NCI-H2029 (cell line): Measurements from ENCODE around the gene CCHCR1.

ENCODE experiments used
- DNase-seq: peaks from one replicate; lab custom pipeline; 2025; lab: John Stamatoyannopoulos, UW

Gene CCHCR1

DNA sequence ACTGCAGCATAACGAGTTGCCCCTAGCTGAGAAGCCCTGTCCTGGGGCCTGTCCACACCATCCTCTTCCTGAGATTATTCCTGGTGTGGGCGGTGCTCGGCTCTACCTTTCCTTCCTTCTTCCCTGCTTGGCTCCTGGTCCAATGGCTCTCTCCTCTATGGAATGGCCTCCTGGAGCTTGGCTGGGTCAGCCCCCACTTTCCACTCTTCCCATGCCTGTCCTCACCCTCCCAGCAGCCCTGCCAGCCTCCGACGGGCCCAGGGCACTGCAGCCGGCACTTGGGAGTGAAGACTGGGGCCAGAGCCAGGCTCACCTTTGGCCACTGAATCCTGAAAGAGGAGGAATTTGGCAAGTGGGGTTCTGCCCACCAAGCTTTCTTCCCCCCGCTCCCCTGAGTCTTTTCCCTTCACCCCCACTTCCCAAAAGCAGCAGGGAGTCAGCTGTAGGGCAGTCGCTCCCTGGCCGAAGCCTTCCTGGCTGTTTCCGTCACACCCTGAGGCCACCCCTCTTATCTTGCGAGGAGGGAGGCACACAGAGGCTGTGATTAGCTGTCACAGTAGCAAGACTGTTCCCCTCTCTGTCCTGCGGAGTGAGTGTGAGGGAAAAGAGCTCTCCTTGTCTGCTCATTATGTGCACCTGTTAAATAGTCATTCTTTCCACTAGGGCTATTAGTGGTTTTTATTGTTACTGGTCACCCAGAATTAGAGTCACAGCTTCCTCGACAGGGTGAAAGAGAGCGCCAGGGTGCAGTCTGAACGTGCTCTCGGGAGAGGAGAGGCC lies 31.0 kb downstream of the CCHCR1 start:
- DNase-seq: no peak

DNA sequence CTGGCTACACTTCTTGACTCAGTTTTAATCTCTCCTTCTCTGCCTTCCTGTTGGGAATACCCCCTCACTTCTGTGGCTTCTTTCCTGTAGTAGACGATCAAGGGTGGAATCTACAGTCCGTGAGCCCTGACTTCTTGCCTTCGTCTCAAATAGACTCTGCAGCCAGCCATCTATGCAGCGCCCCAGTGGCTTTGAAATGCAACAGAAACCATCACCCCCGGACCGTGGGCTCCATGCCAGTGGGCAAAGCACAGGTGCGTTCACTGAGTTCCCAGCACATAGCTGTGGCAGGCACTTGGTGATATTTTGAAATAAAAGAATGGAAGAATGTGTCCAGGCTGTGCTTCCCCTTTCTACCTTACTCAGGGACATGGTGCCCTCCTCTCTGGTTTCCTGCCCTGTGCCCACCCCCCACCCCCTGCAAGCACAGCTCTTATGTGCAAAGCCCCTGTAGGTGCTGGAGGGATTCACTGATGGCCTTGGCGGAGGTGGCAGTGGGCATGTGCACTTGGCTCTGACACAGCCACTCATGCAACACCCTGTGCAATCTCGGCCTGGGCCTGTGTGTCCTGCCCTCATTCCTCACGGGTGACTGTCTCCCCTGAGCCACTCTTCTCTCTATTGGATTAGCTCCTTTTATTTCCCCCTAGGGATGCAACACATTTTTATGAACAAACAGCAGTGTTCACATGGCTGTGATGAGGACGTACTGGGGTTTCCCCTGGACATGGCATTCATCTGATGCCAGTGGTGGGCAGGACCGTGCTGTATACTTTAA lies 31.8 kb downstream of the CCHCR1 start:
- DNase-seq: no peak

DNA sequence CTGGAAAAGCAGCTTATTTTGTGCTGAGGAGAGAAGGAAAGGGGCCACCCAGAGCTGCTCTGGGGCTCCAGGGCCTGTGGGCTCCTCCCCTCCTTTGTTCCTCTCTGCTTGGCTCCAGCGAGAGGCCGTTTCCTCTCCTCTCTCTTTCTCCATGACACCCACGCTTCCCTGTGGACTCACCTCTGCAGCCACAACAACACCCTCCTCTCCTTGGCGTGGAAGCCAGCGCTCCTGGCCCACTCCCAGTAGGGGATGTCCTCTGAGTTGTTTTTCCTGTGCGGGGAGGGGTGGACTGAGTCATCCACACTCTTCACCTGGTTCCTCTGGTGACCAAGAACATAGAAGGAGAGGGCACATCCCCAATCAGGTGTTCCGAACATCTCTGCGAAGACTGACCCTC lies 32.4 kb downstream of the CCHCR1 start:
- DNase-seq: peak; percentile 32

DNA sequence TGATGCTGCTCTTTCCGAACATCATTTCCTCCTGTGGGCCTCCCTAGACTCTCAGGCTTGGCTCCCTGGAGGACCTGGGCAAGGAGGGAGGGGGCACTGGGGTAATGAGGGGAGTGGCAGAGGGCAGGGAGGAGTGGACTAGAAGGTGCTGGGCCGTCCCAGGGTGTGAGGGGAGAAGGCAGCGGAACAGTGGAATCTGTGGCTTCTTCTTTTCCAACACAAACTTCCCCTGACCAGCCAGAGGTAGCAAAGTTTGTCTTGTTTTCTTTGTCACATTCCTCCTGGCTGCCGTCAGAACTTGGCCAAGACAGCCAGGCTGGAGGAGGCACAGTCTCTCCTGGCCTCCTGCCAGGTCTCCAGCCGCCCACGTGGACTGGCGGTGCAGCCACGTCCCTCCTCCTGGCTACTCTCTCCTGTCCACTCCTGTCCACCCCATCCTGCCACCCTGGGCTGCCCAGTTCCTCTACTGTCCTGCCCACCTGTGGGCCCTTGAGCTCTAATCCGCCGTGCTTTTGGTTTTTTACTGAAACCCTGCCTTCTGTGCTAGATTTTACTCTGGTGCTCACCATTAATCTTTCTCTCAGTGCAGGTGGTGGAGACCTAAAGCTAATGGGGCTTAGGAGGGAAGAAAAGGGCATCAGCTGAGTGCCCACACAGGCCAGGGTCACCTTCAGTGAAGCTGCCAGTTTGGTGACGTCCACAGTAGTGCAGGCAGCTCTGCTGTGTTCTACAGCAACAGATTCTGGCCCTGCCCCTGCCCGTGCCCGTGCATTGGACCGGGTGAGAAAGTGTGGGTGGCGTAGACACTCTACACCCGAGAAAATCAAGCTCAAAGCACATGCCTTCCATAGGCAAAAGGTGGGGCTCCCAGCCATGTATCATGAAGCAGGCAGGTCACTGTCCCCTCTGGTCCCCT lies 34.6 kb downstream of the CCHCR1 start:
- no peak for DNase-seq

DNA sequence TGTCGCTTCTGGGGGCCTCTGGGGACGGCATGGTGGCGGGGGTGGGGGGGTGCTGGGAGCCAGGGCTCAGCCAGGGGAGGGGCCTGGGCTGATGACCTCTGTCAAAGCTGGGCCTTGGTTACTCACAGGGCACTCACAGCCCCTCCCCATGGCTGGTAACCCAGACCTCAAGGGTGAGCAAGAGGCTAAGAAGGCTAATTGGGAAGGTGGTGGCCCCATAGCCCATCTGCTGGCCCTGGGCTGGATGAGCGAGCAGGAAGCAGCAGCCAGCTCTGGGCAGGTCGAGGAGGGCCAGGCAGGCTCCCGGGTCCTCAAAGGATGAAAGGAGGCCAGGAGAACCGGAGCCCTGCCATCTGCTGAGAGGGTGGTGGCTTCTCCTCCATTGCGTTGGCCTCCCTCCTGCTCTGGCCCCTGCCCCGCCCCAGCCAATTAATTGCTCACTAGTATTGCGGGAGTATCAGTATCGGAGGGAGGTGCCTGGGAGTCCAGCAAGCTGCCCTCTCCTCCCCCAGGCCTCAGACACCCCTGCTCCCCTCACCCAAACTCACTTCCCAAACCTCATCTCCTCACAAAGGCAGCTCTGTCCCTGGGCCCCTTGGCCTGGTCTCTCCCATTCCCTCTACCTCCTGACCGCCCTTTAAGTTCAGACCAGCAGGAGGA lies 36.3 kb downstream of the CCHCR1 start:
- no peak for DNase-seq

DNA sequence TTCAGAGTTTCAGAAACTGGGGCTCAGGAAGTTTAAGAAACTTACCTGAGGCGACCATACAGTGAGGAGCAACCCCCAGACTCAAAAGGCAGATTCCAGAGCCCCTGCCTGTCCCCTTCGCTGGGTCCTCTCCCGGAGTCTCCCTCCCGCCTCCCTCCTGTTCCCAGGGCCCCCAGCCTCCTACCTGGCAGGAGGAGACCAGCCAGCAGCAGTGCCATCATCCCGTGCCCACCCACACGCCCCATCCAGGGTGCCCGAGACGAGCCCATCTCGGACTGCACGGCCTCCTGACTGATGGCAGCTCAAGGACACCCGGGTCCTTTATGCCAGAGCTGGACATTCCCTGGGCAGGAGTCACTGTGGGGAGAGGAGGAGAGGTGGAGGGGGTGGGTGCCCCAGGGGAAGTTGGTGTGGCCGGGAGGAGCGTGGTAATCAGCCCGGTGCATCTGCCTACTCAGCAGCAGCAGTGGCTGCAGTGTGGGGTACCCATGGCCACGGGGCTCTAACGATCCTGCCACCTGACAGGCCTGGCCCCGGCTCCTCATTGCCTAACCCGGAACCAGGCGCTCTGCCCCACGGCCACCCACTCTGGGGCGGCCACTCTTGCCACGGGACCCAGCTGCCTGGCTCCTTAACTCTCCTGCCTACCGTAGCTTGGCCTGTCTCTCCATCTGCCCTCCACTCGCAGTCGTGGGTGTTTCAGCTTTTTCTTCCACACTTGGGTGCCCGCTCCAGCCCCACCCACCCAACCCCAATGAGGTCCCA lies 37.3 kb downstream of the CCHCR1 start, which contains the start of gene CDSN:
CDSN (minus strand) TSS at position 296 of the 765 bp plus-strand sequence; CDS start at position 269, 27 bp downstream.
- DNase-seq: no peak

DNA sequence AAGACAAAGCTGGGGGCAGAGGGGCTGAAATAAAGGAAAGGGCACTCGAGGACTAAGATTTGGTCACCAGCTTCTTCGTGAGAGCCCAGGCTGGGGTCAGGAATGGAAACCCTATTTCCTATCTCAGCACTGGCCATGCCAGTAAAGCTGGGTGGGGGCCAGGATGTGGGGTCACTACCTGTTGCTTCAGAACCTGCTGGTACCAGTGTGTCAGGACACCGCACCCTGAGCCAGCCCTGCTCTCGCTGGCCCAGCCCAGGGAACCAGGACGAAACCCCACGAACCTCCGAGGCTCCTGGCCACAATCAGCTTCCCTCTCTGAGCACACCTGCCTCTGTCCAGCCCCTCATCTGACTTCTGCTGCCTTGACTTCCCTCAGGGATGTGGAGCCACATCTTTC lies 39.4 kb downstream of the CCHCR1 start:
- no peak for DNase-seq

DNA sequence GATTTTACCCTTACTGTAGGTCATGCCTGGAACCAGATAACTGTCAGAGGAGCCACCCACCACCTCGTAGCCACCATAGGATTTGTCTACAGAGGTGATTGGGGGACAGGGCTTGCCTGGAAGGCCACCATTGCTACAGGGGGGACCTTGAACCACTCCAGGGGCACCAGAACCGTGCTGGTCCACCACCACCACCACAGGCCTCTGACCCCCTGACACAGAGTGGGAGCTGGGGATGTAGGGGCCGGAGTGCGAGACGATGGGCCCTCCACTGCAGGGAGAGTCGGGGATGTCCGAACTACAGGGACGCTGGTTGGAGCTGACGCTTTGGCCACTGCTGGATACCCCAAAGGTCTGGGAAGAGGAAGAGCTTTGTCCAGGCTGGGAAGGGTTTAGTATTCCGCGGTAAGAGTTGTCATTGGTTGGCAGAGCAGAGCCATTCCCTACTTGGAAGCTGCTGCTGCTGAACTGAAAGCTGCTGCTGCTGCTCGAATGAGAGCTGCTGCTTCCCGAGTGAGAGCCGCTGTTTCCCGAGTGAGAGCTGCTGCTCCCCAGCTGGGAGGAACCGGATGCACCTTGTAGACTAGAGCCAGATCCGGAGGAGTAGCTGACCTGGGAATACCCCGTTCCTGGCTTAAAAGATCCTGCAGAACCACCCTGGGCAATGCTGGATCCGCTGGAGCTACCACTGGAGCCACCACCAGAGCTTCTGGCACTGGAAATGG lies 40.8 kb downstream of the CCHCR1 start:
- DNase-seq: no peak

DNA sequence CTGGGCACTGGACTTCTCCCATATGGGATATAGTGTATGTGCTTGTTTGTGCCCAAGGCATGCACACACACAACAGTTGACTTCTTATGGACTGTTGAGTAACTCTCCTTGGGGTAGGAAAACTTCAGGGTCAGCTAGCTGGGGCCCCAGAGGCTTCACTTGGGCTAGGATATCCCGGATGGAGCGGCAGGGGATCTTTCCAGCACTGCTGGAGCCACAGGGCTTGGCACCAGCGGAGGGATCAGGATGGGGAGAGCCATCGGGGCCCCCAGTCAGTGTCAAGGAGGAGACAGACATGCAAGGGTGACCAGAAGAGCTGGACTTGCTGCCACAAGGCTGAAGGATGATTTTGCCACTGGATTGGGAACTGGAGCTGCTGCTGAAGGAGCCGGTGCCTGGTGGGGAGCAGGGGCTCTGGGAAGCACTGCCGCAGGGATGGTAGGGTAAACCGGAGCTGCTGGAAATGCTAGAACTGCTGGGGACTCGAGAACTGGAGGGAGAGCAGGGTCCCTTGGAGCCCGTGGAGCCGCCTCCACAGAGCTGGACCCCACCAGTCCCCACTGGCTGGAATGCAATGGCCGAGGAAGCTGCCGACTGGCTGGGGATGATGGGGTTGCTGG lies 41.6 kb downstream of the CCHCR1 start:
- DNase-seq: no peak

DNA sequence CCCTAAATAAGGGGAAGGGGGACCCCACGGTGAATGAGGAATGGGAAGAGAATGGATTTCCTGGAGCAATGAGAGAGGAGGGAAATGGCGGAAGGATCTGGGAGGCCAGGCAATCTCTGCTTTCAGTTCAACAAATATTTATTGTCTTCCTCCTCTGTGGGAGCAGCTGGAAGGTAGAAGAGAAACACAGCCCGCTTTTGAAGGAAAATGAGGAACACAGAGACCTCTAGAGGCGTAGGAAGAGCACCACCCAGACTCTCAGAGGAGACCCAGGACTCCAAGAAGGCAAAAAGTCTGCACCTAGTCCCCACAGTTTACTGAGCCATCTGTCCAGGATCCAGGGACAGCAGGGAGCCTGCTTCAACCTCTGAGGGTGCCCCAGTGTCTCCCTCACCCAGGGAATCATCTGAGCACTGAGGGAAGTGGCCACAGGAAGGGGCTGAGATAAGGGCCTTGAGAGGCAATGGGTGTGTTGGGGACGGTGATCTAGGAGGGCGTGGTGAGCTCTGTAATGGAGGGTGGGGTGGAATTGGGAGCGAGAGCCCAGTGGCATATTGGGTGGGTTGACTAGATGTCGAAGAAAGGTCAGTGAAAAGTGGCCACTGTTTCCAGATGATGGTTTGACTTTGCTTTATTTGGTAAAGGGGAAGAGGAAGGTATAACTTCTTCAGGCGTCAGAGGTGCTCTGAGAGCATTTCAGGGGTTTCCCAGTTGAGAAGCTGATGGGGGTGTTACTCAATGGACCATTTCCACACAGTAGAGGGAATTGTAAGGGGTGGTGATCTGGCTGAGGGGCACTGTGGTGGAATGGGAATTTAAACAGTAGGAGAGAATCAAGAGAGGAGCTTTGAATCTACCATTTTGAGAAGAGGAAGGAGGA lies 42.4 kb downstream of the CCHCR1 start:
- DNase-seq: no peak

DNA sequence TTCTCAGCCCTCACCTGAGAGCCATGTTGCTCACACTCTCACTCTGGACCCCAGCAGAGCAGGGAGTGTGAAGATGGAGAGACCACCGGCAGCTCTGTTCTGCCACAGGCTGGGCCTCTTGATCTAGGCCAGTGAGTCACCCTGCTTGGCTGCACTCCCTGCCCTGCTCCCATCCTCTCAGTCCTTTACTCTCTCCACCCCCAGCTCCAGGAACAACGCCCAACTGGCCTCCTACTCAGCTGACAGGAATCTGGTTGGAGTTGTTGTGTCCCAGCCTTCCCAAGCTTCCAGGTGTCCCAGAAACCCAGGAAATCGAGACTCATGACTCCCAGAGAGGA lies 43.1 kb downstream of the CCHCR1 start, which contains the start of gene PSORS1C1:
PSORS1C1 (plus strand) TSS at position 260 of the 338 bp plus-strand sequence. CDS start 14,833 bp downstream, outside the sequence.
- no peak for DNase-seq

DNA sequence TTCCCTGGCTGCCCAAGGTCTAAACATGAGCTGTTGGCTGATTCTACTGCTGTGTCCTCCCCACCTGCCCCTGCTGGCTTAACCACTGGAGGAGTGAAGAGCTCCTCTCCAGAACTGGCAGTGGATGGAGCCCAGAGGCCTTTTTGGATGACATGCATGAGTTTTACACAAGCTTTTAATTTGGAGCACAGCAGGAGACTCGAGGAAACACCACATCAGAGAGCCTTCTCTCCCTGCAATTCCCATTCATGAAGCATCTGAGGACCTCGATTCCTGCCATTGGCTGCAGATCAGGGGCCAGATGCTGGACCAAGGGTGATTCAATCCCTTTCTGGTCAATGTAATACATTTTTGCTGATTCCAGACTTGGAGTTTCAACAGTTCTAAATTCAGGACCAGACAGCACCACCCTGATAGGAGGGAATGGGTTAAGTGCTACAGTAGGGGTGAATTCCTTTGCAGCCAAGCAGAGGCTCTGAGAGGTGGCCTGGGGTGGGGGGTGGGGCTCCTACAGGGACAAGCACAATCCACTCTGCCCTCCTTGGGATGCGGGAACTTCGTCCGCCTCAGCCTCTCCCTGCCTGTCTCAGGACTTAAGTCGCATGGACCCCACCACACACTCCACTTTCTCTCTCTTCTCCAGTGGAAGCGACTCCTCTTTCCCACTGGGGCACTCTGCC lies 43.6 kb downstream of the CCHCR1 start:
- DNase-seq: no peak

DNA sequence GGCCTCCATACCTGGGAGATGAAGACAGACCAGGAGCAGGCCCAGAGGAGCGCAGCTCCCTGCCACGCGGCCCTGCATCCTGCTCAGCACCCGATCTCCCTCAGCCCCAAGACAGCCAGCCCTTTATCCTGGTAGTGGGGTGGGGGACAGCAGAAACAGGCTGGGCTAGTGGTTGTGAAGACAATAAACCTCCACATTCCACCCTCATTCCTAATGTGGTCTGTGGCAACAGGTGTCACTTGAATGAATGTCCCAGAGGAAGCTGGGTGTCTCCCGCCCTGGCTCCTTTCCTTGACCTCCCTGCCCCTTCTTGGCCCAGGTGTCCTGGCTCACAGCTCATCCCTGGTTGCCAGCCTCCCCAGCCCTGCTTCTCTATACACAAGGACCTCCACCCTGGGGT lies 45.1 kb downstream of the CCHCR1 start, which contains the start of gene C6orf15:
C6orf15 (minus strand) TSS at position 98 of the 400 bp plus-strand sequence; CDS start at position 78, 20 bp downstream.
- DNase-seq: no peak

DNA sequence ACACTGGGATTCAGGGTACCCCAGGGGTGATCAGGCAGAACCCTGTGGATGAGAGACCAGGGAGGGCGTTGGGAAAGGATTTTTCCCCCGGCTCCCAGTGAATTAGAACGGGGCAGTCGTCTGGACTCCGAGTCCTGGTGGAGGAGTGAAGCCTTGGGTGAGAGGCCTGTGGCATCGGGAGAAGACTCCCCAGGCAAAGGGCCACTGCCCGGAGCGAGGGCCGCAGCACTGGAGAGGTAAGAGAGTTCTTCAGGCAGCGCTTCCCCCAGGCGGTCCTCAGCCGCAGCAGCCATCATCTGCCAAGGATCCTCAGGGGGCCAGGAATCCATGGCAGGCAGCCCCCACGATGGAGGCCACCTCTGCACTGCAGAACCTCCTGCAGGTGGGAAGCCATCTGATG lies 45.9 kb downstream of the CCHCR1 start:
- DNase-seq: no peak

DNA sequence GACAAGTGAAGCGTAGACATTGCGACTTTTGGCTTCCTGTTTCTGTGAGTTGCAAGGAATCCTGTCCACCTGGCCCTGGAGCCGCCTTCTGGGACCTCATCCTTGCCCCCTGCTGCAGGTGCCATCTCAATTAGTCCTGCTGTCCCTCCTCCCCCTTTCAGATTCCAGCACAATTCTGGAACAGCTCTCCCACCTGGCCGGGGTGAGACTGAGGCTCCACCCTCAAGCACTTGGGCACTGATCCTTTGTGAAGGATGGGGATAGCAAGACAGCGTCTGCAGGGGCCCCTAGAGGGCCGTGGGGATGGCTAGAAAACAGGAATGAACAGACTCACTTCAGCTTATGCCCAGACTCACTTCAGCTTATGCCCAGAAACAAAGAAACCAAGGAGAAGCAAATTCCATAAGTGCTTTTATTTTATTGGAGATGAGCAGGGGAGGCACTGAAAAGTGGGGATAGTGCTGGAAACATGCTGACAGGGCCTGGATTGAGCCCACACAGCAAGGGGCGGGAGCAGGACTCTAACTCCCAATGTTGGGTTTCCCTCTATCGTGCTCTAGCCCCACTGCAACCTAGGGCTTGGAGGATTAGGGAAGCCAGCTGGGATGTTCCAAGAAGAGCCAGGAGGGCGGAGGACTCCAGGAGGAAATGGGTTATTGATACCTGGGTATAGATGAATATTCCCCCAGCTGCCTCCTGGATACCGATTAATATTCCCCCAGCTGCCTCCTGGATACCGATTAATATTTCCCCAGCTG lies 46.6 kb downstream of the CCHCR1 start:
- DNase-seq: no peak

DNA sequence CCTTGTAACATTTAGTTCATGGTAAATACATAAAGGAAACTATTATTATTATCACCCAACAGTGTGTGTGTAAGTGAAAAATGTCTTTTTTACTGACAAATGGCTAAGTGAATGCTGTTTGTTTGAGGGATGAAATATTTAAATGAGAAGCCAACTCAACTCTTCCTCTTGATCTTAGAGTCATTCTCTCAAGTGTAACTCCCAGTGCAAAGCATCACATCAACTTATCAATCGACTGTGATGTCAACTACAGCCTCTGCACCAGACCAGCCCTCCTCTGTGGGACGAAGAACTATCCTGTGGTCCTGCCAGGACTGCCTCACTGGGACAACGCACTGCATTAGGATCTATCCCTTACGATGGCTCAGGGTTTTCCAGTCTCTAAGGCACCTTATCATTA lies 50.5 kb downstream of the CCHCR1 start:
- no peak for DNase-seq

DNA sequence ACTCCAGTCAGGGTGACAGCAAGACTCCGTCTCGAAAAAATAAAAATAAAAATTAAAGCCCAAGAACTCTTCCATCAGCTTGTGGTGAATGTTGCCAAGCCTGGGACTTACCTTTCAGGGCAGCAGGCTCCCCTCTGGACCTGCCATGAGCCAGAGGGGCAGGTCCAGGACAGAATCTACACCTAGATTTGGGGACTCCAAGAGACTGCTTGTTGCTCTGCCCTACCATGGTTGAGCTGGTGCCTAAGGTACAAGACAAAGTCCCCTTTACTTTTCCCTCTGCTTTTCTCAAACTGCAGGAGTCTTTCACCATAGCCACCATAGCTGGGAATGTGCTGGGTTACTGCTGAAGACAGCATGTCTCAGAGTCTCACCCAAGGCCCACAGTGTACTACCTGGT lies 54.5 kb downstream of the CCHCR1 start:
- no peak for DNase-seq
